ENCODE results near the gene ADCY1. TPM values are rescaled to one million over a fixed set of nuclear protein-coding genes. Genes with fewer than 3 reads are reported as not detected.

The ADCY1 gene
- total RNA-seq, result under 0.01 and 0.22 TPM in 2 replicates

DNA sequence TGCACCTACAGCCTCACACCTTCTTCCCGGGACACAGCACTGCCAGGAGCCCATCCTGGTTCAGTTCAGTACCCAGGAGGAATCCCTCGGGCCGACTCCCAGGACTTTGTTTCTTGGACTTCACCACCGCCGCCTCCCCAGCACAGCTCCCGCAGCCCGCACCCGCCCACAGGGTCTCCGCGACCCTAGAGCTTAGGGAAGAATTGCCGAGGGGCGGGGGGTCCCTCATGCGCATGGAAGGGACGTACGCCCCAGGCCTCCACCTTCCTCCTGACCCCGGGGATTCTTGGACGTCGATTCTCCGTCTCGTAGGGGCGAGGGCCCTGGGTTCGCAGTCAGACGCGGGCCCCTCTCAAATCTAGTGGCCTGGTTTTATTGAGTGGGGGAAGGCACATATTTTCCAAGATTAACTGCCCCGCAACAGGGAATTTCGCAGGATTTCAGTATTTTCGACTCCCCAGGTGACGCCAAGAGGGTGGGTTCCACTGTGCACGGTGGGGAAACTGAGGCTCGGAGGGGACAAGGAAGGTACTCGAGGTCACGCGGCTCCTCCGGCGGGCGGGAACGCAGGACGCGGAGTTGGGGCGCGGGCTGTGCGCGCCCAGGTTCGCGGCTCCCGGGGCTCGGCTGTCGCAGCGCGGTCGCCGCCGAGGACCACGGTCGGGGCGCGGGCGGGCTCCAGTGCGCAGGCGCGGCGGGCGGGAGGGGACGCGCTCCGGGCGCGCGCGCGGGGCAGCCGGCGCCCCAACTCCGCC is at the start of gene ADCY1:
Gene ADCY1 (plus strand): TSS at position 708 of the 755 bp plus-strand sequence. CDS start 176 bp downstream, outside the sequence.

Small RNA genes lying within 50 kb of the gene (small RNA-seq; reads per million reads assigned to genes)
- gene AC073325.2, result not detected

Measured in placental epithelial cell (primary cell).